OCI-LY3 (cell line): ENCODE results near the gene FHL3.

ENCODE experiments used
- H2AFZ ChIP-seq: fragments of 200-600, 300-600 bp; shearing (Covaris generic); 2 replicates; pipeline ENCODE4 v1.6.0; 2014; ENCODE audit warnings: antibody characterized with exemption, low read depth, low read length
- H3K27ac ChIP-seq: fragments of 200-600, 300-600 bp; sonication (generic); 2 replicates; pipeline ENCODE4 v1.5.1; 2014; ENCODE audit warnings: mild to moderate bottlenecking, low read length, moderate library complexity, mixed read lengths
- H3K27me3 ChIP-seq: fragments of 200-600, 300-600 bp; sonication (generic); 2 replicates; pipeline ENCODE4 v1.6.1; 2014; ENCODE audit warnings: low read depth, low read length, mixed read lengths
- H3K36me3 ChIP-seq: fragments of 200-600, 300-600 bp; sonication (generic); replicated peaks from 2 replicates; pipeline ENCODE3; 2014; ENCODE audit warnings: low read depth, low read length, mixed read lengths
- H3K4me1 ChIP-seq: fragments of 300-600, 200-600 bp; sonication (generic); 2 replicates; pipeline ENCODE4 v1.6.1; 2014; ENCODE audit warnings: low read length, mixed read lengths
- H3K4me2 ChIP-seq: fragments of 200-600, 300-600 bp; sonication (generic); 2 replicates; pipeline ENCODE4 v1.6.1; 2014; ENCODE audit warnings: low read length, mixed read lengths
- H3K4me3 ChIP-seq: fragments of 300-600, 200-600 bp; sonication (generic); 2 replicates; pipeline ENCODE4 v1.5.1; 2014; ENCODE audit warnings: antibody characterized with exemption, mild to moderate bottlenecking, low read length, moderate library complexity
- H3K79me2 ChIP-seq: fragments of 300-600, 200-600 bp; shearing (Covaris generic); 2 replicates; pipeline ENCODE4 v1.6.1; 2014; ENCODE audit warnings: mild to moderate bottlenecking, low read length, mixed read lengths
- H3K9ac ChIP-seq: fragments of 300-600, 200-600 bp; shearing (Covaris generic); 2 replicates; pipeline ENCODE4 v1.6.0; 2014; ENCODE audit warnings: mild to moderate bottlenecking, low read length, moderate library complexity
- H3K9me3 ChIP-seq: fragments of 200-600, 300-600 bp; shearing (Covaris generic); 2 replicates; pipeline ENCODE4 v1.6.1; 2014; ENCODE audit warnings: low read length, mixed read lengths; ENCODE audit not compliant: insufficient read depth
- H4K20me1 ChIP-seq: fragments of 200-600, 300-600 bp; sonication (generic); 2 replicates; pipeline ENCODE4 v1.6.1; 2016; ENCODE audit warnings: low read length, mixed read lengths; ENCODE audit not compliant: insufficient read depth
- CTCF ChIP-seq: fragments of 200-600, 300-600 bp; sonication (generic); IDR thresholded peaks from 2 replicates; pipeline ENCODE4 v1.5.1; 2014; ENCODE audit warnings: antibody characterized with exemption, low read length, low read depth
- EZH2phosphoT487 ChIP-seq: fragments of 200-600 bp; shearing (Covaris generic); IDR thresholded peaks from 2 replicates; pipeline ENCODE4 v1.6.1; 2018; ENCODE audit warnings: antibody characterized with exemption, mixed run types, low read depth

Gene FHL3

DNA sequence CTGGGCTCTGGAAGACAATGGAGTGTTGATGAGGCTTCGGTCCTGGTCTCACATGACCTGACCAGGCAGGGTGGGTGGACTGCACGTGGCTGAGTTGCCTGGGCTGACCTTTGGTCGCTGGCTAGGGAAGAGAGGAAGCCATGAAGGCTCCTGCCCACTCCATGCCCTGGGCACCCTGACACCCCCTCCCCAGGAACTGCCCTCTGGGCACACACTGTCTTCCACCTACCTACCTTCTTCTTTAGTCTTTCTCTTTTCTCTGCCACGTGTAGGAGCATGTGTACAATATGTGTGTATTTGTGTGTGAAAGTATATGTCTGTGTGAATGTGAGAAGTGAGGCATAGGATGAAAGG, 26.2 kb upstream of the FHL3 start:
- no peaks in the 10 kb centered on the region for H3K27me3 ChIP-seq
- peaks cover 86% of the 10 kb centered on the region for H3K79me2 ChIP-seq
- H4K20me1 ChIP-seq: no peaks in the 10 kb centered on the region
- H3K4me2 ChIP-seq: peak overlapping the region; percentile 82; the same call in 1 of the 2 replicates
- H3K9me3 ChIP-seq: no peaks in the 10 kb centered on the region
- H3K4me3 ChIP-seq: no peak overlapping the region
- H3K36me3 ChIP-seq: no peaks in the 10 kb centered on the region
- TF ChIP-seq CTCF (no peak), EZH2phosphoT487 (no peak)
- peaks cover 70% of the 10 kb centered on the region for H3K4me1 ChIP-seq
- H3K9ac ChIP-seq: peak overlapping the region; percentile 89
- peak overlapping the region; percentile 100 for H3K27ac ChIP-seq
- H2AFZ ChIP-seq: no peak overlapping the region

- no peak overlapping the region for H2AFZ ChIP-seq
- H3K4me2 ChIP-seq: peak overlapping the region; percentile 82
- peak overlapping the region; percentile 100 for H3K27ac ChIP-seq
- no peaks in the 10 kb centered on the region for H3K9me3 ChIP-seq
- no peak for TF ChIP-seq EZH2phosphoT487
- peaks cover 88% of the 10 kb centered on the region for H3K79me2 ChIP-seq
- peaks cover under 1% of the 10 kb centered on the region for H3K36me3 ChIP-seq
- peaks cover 76% of the 10 kb centered on the region for H3K4me1 ChIP-seq
- H3K9ac ChIP-seq: peak overlapping the region; percentile 89
- H3K27me3 ChIP-seq: no peaks in the 10 kb centered on the region
- H3K4me3 ChIP-seq: peak overlapping the region; percentile 47
- H4K20me1 ChIP-seq: no peaks in the 10 kb centered on the region
These were observed 25.5 kb upstream of the FHL3 start for GRCh38 chr1:38030596-38031512.

GRCh38 chr1:38029685-38030511, 24.6 kb upstream of the FHL3 start:
- H3K9ac ChIP-seq: peak overlapping the region; percentile 93
- H3K79me2 ChIP-seq: peaks cover 88% of the 10 kb centered on the region
- H3K9me3 ChIP-seq: no peaks in the 10 kb centered on the region
- no peak overlapping the region for H2AFZ ChIP-seq
- H4K20me1 ChIP-seq: no peaks in the 10 kb centered on the region
- H3K36me3 ChIP-seq: peaks cover 6% of the 10 kb centered on the region
- H3K27ac ChIP-seq: peak overlapping the region; percentile 100
- TF ChIP-seq EZH2phosphoT487: no peak
- no peak for TF ChIP-seq CTCF
- peak overlapping the region; percentile 68 for H3K4me3 ChIP-seq
- peaks cover 85% of the 10 kb centered on the region for H3K4me1 ChIP-seq
- H3K27me3 ChIP-seq: no peaks in the 10 kb centered on the region
- H3K4me2 ChIP-seq: peak overlapping the region; percentile 82

- no peaks in the 10 kb centered on the region for H3K27me3 ChIP-seq
- peaks cover 80% of the 10 kb centered on the region for H3K4me1 ChIP-seq
- H3K36me3 ChIP-seq: peaks cover 9% of the 10 kb centered on the region
- H2AFZ ChIP-seq: no peak overlapping the region
- peaks cover 83% of the 10 kb centered on the region for H3K79me2 ChIP-seq
- peak overlapping the region; percentile 100 for H3K27ac ChIP-seq
- H3K9me3 ChIP-seq: no peaks in the 10 kb centered on the region
- H3K4me2 ChIP-seq: peak overlapping the region; percentile 82
- peak overlapping the region; percentile 68 for H3K4me3 ChIP-seq
- peak overlapping the region; percentile 93 for H3K9ac ChIP-seq
- H4K20me1 ChIP-seq: no peaks in the 10 kb centered on the region
- TF ChIP-seq EZH2phosphoT487 (no peak), CTCF (no peak)
These were observed 23.9 kb upstream of the FHL3 start for GRCh38 chr1:38029081-38029681.
